ENCODE results near the gene COLEC12.

COLEC12 gene

GRCh38 chr18:435940-436339, 64.6 kb downstream of the COLEC12 start:
- peak in 10 of 14 donors; percentile 13 to 66 (median 44) for DNase-seq

- DNase-seq, result no peak
These were observed 66.1 kb downstream of the COLEC12 start for GRCh38 chr18:434410-434809.

- no peak for DNase-seq
These were observed 66.5 kb downstream of the COLEC12 start for GRCh38 chr18:433960-434359.

- peak in 1 of 14 donors; percentile 16 for DNase-seq
These were observed 67.2 kb downstream of the COLEC12 start for GRCh38 chr18:433298-433697.

GRCh38 chr18:432791-433190, 67.7 kb downstream of the COLEC12 start:
- DNase-seq, result no peak

GRCh38 chr18:429030-429429, 71.5 kb downstream of the COLEC12 start:
- no peak for DNase-seq

- DNase-seq, result peak in 1 of 14 donors; percentile 16
These were observed 73.5 kb downstream of the COLEC12 start for GRCh38 chr18:427005-427404.

- DNase-seq, result no peak
These were observed 75.3 kb downstream of the COLEC12 start for GRCh38 chr18:425106-425745.

- no peak for DNase-seq
These were observed 75.8 kb downstream of the COLEC12 start for GRCh38 chr18:424668-425067.

- no peak for DNase-seq
These were observed 76.3 kb downstream of the COLEC12 start for GRCh38 chr18:424071-424661.

GRCh38 chr18:422966-423365, 77.5 kb downstream of the COLEC12 start:
- DNase-seq, result no peak

GRCh38 chr18:421247-422155, 79.0 kb downstream of the COLEC12 start:
- DNase-seq, result no peak

- DNase-seq, result no peak
These were observed 79.7 kb downstream of the COLEC12 start for GRCh38 chr18:420661-421246.

GRCh38 chr18:419541-420175, 80.8 kb downstream of the COLEC12 start:
- DNase-seq, result no peak

- no peak for DNase-seq
These were observed 83.0 kb downstream of the COLEC12 start for GRCh38 chr18:417495-417894.

GRCh38 chr18:416930-417329, 83.6 kb downstream of the COLEC12 start:
- no peak for DNase-seq

- no peak for DNase-seq
These were observed 84.6 kb downstream of the COLEC12 start for GRCh38 chr18:415617-416612.

- no peak for DNase-seq
These were observed 85.5 kb downstream of the COLEC12 start for GRCh38 chr18:415047-415446.

GRCh38 chr18:413233-413632, 87.3 kb downstream of the COLEC12 start:
- DNase-seq, result no peak

GRCh38 chr18:410047-410455, 90.5 kb downstream of the COLEC12 start:
- DNase-seq, result no peak

- no peak for DNase-seq
These were observed 92.1 kb downstream of the COLEC12 start for GRCh38 chr18:408367-408766.

Measured in C1 segment of cervical spinal cord (tissue), 14 donors.